GM21423 (cell line): ENCODE data around the gene TMEM183A.
"Not testable (repeated sequence)": the region's sequence is repeated elsewhere in the genome, so short reads cannot be mapped to it uniquely, and the experiment has no call there.

Experiments
- ATAC-seq: cut with Tn5 transposase; IDR thresholded peaks from one replicate; pipeline ENCODE4 v1.9.1; 2021; ENCODE audit warnings: mild to moderate bottlenecking, moderate library complexity; ENCODE audit not compliant: unreplicated experiment

TMEM183A gene

DNA sequence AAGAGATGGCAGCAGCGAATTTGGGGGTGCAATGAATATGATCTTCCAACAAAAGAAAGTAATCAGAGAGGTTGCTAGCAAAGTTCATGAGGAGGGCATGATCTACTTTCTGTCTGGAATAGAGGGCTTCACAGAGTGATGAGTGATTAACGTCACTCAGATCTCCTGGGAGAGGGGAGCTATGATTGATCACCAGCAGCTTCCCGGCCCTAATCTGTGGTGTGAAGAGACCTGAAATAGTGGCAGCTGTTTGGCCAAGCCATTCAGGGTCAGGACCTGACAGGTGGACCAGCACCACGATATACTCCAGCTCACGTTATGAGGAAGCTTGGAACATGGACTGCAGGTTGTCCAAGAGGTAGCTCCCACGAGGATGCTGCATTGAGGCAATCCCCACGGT lies 19.9 kb upstream of the TMEM183A start:
- ATAC-seq: no peak

DNA sequence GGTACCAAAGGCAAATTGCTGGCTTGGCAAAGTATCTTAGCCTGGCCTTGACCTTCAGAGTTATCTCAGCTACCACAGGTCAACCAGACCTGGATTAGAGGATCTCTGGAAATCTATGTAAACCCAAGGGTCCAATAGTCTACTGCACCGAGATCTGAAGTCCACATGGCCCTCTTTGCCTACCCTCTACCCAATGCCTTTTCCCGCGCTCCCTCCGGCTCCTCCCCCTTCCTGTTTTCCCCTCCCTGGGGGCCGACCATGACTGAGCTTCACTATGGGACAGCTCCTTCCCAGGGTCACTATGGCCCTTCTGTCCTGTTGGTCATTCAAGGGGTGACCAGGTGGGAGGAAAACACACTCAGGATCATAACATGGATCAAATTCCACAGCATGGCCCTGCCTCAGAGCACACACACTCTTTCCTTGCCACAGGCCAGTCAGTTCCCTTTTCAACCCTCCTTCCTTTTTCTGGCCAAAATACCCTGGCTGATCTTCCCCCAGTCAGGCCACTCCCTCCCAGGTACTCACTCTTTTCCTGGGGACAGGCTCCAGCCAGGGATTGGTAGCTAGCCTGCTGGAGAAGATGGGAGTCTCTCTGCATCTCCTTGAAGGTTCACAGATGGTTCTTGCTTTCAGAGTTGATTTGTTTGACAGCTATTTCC lies 19.1 kb upstream of the TMEM183A start:
- ATAC-seq: no peak

DNA sequence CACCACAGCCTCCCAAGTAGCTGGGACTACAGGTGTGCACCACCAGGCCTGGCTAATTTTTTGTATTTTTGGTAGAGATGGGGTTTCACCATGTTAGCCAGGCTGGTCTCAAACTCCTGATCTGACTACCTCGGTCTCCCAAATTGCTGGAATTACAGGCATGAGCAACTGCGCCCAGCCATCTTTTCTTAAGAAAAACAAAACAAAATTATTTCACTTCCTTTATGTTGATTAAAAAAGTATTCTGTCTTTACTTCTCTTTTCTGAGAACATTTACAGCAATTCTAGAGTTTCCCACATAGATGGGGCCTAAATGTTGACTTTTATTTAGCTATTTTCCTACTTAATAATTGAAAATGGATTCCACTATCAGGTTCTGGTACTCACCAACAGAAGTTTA lies 17.3 kb upstream of the TMEM183A start:
- no peak for ATAC-seq

DNA sequence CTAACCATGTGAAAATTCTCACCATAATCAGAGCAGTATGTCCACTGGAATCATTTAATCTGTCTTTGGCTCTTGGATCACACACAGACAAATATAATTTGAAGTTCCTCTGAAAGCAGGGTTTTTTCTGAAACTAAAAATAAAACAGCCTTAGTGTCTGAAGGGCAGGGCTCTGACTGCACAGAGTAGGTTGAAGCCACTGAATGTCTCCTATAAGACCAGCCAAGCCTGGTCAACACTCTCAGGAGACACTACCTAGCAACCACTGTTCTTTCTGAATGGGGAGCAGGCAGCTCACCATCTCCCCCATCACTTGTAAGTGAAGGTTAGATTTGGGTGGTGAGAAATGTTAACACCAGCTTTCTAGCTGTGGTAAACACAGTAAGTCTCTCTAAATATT lies 16.1 kb upstream of the TMEM183A start:
- ATAC-seq: no peak

DNA sequence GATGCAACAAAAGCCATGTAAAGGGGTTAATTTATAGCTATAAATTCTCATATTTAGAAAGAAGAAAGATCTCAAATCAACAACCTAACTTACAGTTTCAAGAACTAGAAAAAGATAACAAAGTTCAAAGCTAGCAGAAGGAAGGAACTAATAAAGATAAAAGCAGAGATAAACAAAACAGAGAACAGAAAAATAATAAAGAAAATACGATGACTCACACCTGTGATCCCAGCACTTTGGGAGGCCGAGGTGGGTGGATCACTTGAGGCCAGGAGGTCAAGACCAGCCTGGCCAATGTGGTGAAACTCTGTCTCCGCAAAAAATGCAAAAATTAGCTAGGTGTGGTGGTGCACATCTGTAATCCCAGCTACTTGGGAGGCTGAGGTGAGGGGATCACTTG lies 12.4 kb upstream of the TMEM183A start:
- ATAC-seq: no peak

DNA sequence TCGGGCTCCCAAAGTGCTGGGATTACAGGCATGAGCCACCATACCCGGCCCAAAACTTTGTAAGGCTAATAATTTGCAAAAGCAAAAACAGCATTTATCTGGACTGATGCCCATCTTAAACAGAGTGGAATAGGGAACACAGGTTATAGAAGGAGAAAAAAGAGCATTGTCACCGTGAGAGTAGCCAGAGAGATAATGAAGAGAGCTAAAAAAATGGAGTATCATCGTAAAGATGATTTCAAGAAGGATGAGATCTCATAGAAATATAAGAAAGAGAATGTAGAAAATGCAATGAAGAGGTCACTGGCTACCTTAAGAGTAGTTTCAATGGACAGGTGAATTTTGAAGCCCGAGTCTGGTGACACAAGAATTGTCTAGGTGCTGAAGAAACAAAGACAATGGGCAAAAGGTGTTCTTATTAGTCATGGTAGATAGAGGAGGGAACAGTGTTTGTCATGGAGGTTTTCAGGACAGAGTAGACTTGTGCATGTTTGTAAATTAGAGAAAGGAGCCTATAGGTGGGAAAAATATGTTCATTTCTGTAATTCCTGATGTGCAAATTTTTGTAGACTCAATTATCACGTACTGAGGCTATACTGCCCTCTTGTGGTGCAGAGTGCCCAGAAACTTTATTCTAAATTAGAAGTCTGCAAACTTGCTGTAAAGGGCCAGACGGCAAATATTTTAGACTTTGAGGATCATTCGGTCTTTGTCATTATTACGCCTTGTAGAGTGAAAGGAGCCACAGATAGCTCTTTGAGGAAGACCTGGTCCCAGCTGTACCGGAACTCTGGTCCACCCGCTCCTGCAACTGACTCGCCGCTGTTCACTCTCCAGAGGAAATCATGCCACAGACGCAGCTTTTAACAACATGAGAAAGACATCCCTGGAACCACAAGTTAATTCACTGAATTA lies 8.1 kb upstream of the TMEM183A start:
- no peak for ATAC-seq

DNA sequence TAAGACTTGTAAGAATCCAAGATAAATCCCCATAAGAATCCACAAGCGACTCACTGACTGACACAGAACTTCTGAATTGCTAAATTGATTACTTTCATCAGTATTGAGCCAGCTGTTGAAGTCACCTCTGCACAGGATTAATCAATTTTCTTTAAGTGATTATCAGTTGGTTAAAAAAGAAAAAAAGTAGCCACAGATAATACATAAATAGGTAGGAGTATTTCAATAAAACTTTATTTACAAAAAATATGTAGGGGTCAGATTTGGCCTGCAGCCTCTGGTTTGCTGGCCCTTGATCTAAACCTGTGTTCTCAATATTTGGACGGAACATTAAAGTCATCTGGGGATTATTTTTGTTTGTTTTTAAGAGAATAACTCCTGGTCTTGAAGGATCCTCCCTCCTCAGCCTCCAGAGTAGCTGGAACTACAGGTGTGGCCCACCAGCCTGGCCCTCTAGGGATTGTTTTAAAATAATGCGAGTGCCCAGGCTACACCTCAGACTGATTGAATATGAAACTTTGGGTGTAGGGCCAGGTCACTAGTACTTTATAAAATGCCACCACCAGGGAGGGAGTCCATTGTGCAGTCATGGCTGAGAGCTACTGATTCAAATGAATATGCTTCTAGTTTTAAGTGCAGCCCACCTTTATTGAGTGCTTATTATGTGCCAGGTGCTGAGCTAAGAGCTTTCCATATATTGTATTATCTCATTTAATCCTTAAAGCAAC lies 6.8 kb upstream of the TMEM183A start:
- ATAC-seq: no peak

DNA sequence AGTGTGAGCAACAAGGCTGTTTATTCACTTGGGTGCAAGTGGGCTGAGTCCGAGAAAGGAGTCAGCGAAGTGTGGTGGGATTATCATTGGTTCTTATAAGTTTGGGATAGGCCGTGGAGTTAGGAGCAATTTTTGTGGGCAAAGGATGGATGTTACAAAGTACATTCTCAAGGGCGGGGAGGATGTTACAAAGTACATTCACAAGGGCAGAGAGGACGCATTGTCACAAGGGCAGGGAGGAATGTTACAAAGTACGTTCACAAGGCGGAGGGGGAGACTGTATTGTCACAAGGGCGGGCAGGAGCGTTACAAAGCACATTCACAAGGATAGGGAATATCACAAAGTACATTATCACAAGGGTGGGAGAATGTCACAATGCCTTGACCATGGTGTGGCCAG lies 5.2 kb upstream of the TMEM183A start:
- ATAC-seq: no peak

DNA sequence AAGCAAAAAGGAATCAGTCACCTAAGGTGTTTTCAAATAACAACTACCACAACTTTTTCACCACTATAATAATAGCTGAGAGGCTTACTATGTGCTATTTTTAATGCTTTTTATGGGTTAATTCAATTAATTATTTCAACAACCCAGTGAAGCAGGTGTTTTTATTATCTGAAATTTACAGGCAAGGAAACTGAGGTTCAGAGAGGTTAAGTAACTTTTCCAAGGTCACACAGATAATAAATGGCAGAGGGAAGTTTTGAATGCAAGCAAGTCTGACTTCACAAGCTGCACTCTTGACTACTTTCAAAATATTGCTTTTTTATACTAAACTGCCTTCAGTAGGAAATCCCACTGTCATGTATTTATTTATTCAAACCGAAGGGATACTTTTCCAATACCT lies 4.2 kb upstream of the TMEM183A start:
- no peak for ATAC-seq

DNA sequence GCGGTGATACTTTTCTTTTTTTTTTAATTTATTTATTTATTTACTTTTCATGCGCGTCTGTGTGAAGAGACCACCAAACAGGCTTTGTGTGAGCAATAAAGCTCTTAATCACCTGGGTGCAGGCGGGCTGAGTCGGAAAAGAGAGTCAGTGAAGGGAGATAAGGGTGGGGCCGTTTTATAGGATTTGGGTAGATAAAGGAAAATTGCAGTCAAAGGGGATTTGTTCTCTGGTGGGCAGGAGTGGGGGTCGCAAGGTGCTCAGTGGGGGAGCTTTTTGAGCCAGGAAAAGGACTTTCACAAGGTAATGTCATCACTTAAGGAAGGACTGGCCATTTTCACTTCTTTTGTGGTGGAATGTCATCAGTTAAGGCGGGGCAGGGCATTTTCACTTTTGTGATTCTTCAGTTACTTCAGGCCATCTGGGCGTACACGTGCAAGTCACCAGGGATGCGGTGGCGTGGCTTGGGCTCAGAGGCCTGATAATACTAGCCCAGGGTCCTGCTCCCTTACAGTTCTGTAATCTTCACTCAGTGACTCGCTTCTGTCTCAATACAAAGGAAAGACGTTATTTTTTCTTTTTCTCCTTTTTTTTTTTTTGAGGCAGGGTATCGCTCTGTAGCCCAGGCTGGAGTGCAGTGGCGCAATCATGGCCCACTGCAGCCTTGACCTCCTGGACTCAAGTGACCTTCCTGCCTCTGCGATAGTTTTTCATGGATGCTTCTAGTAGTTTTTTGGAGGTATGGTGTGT lies 1.6 kb upstream of the TMEM183A start:
- ATAC-seq: not testable (repeated sequence)

DNA sequence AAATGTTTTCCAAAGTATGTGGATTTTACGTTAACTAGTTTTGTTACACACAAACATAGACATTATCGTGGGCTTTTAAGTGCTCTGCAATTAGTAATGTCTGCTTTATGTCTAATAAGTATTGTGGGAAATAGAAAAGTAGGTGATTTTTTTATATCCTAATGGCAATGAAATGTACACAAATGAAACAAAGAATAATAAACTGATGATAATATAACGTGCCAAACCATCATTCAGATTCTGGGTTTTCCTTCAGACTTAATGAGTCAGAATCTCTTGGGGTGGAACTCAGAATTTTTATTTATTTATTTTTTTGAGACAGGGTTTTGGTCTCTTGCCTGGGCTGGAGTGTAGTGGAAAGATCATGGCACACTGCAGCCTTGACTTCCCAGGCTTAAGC lies 2.0 kb downstream of the TMEM183A start:
- no peak for ATAC-seq

DNA sequence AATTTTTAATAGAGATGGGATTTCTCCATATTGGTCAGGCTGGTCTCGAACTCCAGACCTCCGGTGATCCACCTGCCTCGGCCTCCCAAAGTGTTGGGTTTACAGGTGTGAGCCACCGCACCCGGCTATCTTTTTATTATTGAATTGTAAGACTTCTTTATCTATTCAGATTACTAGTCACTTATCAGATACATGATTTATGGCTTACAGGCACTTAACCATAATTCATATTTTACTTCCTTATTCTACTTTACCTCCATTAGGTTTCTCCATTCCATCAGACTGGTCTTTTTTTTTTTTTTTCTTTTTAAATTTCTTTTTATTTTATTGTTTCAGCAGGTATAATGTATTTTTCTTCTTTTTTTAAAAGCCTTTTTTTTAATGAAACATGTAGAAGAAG lies 4.4 kb downstream of the TMEM183A start:
- ATAC-seq: no peak

DNA sequence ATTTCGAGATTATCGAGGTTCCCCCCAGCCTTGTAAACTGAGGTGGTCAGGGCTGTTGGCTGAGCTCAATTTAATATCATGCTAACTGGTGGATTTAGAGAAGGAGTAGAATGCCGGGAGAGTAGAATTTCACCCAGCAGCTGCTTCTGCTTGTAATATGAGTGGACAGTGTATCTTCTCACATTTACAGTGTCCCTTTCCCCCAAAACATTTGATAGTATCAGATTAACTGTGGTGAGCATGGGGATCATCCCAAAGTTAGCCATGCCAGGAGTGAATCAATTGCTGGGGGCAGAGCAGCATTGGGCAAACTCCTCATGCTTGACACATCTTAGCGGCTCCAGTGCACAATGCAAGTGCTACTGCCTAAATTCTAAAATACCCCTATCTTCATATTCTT lies 9.9 kb downstream of the TMEM183A start:
- no peak for ATAC-seq

DNA sequence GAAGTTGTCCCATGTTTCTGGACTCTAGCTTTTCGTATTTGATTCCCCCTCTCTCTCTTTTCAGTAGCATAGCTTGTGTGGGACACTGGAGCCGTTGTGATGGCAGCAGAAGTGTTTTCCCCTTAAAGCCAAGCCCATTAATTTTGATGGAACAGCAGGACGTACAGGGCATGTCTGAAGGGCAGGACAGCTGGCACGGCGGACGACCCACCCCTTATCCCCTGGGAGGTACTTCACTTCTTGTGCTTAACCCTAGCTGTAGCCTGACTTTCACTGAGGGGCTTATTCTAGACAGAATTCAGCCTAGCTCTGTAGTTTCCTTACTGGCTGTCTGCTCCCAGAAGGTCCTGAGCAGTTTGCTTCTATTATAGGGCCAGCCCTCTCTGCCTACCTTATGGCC lies 10.5 kb downstream of the TMEM183A start:
- no peak for ATAC-seq

DNA sequence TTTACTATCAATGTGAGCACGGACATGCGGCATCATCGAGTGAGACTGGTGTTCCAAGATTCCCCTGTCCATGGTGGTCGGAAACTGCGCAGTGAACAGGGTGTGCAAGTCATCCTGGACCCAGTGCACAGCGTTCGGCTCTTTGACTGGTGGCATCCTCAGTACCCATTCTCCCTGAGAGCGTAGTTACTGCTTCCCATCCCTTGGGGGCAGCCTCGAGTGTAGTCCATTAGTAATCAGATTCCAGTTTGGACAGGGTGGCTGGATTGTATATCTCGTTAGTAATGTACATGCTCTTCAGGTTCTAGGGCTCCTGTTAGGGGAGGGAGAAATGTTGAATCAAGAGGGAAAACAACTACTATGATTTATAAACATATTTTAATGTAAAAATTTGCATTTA lies 15.7 kb downstream of the TMEM183A start:
- not testable (repeated sequence) for ATAC-seq

DNA sequence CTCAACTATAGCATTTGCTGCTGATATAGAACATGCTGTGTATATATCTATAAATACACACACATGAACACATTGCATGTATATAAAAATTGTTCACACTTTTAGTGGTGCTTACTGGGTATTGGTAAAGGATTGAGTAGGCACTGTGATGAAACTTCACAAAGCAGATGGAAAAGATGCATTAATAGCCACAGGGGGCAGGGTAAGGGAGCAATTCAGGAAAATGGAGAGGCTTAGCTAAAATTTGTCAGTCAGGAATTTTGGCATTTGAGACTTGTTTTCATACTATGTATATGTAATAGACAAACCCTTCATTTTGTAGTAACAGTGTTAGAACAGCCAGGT lies 18.5 kb downstream of the TMEM183A start:
- no peak for ATAC-seq

DNA sequence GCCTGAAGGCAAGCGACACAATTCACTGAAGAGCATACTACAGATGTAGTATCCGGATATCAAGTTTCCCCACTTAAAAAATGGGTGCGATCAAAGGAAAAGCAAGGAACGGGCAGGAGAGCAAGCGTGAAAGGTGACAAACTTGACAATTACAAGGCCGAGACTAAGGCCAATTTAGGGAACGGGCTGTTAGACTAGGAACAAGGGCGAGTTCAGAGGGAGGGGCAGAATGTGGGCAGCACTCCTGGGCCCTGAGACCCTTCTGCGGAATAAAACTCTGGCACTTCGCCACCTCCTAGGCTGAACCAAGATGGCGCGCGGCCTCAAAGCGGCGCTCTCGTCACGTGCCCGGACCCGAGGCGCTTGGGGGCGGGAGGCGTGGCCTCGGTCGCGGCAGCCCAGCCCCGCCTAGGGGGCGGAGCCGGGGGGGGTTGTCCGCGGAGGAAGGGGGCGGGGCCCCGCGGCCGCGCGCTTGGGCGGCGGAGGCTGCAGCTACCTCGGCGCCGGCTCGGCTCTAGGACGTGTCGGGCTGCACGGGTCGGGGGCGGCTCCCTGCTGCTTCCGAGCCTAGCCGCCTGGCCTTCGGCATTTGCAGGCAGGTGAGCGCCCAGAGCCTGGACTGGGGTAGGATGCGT lies 19.0 kb downstream of the TMEM183A start, which contains the start of gene PPFIA4:
Gene PPFIA4, plus strand, starts transcription at position 461 of the 635 bp plus-strand sequence. CDS start 12,518 bp downstream, outside the sequence.
- ATAC-seq: peak; percentile 82

DNA sequence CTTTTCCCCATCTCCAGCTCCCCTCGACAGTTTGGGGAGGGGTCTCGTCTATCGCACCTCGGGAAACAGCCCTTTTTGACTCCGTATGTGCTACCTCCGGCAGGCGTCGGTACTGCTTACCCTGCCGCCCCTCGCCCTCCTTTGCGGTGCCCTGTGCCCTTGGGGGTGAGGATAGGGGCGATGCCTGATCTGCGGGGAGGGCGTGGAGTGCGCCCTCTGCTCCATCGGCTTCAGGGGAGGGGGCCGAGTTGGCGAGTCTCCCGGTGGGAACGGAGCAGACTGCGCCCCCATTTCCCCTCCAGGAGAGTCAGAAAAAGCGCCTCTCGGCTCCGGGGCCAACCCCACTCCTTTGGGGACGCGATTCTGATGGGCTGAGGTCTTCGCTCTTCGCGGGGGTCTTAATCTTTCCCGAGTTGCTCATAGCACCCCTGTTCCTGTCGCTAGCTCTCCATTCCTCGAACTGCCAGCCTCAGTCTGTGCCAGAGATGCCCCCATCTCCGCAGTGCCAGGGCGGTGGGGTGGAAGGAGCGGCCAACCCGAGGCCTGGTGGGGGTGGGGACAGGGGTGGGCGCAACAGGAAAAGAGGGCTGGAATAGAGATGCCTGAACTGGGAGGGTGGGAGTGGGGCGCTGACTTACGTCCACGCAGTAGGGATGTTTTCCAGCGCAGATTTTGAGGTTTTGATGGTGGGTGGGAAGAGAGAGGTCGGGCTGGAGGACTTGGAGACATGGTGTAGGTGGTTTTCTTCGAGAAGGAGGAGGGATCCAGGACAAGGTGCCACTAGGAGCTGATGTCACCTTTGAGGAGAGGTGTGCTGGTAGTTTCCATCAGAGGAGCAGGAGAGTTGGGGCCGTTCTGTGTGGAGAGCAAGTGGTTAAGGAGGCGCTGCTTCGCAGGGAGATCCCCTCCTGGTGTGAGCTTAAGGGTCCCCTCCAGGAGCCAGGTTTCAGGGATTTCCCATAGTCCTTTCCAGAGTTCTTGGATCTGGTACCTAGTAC lies 19.8 kb downstream of the TMEM183A start:
- no peak for ATAC-seq

DNA sequence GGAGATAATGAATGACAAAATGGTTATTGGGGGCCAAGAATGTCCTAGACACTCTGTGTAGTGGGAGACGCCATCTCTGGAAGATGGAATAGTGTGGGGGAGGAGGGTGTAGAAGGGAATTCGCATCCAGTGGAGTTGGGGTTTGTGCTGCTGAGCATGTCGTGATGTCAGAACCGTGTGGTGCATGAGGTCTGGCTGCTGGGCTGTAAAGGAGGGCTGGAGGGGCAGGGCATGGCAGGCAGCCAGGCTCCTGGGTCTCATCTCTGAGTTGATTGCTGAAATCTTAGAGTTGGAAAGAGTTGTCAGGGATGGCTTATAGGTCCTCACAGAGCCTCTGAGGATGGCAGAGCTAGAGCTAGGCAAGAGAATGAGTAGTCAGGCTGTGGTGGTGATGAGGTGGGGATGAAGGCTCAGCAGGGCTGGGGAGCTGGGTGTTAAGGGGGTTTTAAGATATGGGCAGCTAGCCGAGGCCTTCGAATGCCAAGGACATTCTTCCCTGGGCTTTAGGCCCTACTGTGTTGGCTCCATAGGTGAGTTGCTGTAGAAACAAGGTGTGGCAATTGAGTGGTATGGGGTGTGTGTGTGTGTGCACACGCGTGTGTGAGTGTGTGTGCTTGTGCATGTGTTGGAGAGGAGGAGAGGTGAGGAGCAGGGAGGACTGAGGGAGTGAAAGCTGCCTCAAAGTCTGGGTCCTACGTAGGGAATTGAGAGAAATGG lies 21.1 kb downstream of the TMEM183A start:
- ATAC-seq: no peak
